Measurements from ENCODE around the gene SUGCT.

DNA sequence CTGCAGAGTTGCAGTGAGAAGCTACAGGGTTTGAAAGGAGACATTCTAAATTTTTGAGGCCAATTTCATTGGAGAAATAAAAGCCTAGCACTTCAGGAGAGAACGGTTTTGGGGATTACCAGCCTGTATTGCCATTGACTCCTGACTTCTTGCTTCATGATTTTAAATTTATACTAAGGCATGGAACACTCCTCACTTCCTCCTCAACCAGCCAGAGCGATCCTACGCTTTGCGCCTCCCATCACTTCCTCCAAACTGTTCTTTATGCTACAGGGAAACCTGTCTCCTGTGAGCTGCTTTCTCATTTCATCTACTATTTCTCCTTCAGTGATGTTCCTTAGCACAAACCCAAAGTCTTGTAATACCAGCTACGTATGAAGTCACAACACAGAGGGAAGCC lies 495.1 kb downstream of the SUGCT start:
- TF ChIP-seq POLR2A (IDR thresholded peaks at IDR 0.05) (no peak), CTCF (IDR thresholded peaks at IDR 0.05) (no peak)
